ENCODE results near the gene AP2A1. TPM values are rescaled to one million over a fixed set of nuclear protein-coding genes. Genes with fewer than 3 reads are reported as not detected.
"Not testable (repeated sequence)": the region's sequence is repeated elsewhere in the genome, so short reads cannot be mapped to it uniquely, and the experiment has no call there.

Gene AP2A1
- total RNA-seq, 1 experiment from 2014 or later, result 75.0 TPM

- no peak for DNase-seq (ENCODE audit: low read depth)
These were observed 44.5 kb downstream of the AP2A1 start for GRCh38 chr19:49811328-49811727.

GRCh38 chr19:49812452-49812996 lies 45.7 kb downstream of the AP2A1 start:
- no peak for DNase-seq (ENCODE audit: low read depth)

GRCh38 chr19:49812997-49813861 lies 46.4 kb downstream of the AP2A1 start, which contains the start of gene FUZ:
Gene FUZ, minus strand, starts transcription at chr19:49813292. Its CDS starts 186 bp downstream, at chr19:49813106.
- DNase-seq (ENCODE audit: low read depth), result peak; percentile 98

GRCh38 chr19:49814010-49814409 lies 47.2 kb downstream of the AP2A1 start:
- DNase-seq (ENCODE audit: low read depth), result no peak

- DNase-seq (ENCODE audit: low read depth), result no peak
These were observed 49.8 kb downstream of the AP2A1 start for GRCh38 chr19:49816590-49816989.

GRCh38 chr19:49817964-49818648 lies 51.3 kb downstream of the AP2A1 start, which contains the start of gene MED25:
Gene MED25, plus strand, starts transcription at chr19:49818289. Its CDS starts 53 bp downstream, at chr19:49818342.
- DNase-seq (ENCODE audit: low read depth), result peak; percentile 85

- DNase-seq (ENCODE audit: low read depth), result no peak
These were observed 52.0 kb downstream of the AP2A1 start for GRCh38 chr19:49818649-49819370.

- not testable (repeated sequence) for DNase-seq (ENCODE audit: low read depth)
These were observed 52.8 kb downstream of the AP2A1 start for GRCh38 chr19:49819452-49820115.

- DNase-seq (ENCODE audit: low read depth), result no peak
These were observed 53.3 kb downstream of the AP2A1 start for GRCh38 chr19:49820125-49820524.

- no peak for DNase-seq (ENCODE audit: low read depth)
These were observed 56.7 kb downstream of the AP2A1 start for GRCh38 chr19:49823472-49823871.

GRCh38 chr19:49824662-49825061 lies 57.9 kb downstream of the AP2A1 start:
- DNase-seq (ENCODE audit: low read depth), result no peak

GRCh38 chr19:49827034-49827433 lies 60.2 kb downstream of the AP2A1 start:
- no peak for DNase-seq (ENCODE audit: low read depth)

- no peak for DNase-seq (ENCODE audit: low read depth)
These were observed 62.4 kb downstream of the AP2A1 start for GRCh38 chr19:49829200-49829599.

- no peak for DNase-seq (ENCODE audit: low read depth)
These were observed 62.9 kb downstream of the AP2A1 start for GRCh38 chr19:49829721-49830120.

GRCh38 chr19:49830766-49831165 lies 64.0 kb downstream of the AP2A1 start:
- DNase-seq (ENCODE audit: low read depth), result no peak

GRCh38 chr19:49831592-49831991 lies 64.8 kb downstream of the AP2A1 start:
- no peak for DNase-seq (ENCODE audit: low read depth)

- DNase-seq (ENCODE audit: low read depth), result peak; percentile 45
These were observed 65.8 kb downstream of the AP2A1 start for GRCh38 chr19:49832556-49832955.

GRCh38 chr19:49833599-49833998 lies 66.8 kb downstream of the AP2A1 start:
- DNase-seq (ENCODE audit: low read depth), result no peak

GRCh38 chr19:49835562-49835961 lies 68.8 kb downstream of the AP2A1 start:
- DNase-seq (ENCODE audit: low read depth), result no peak

- no peak for DNase-seq (ENCODE audit: low read depth)
These were observed 69.6 kb downstream of the AP2A1 start for GRCh38 chr19:49836176-49837008.
